ENCODE measurements around the gene CENPK.

DNA sequence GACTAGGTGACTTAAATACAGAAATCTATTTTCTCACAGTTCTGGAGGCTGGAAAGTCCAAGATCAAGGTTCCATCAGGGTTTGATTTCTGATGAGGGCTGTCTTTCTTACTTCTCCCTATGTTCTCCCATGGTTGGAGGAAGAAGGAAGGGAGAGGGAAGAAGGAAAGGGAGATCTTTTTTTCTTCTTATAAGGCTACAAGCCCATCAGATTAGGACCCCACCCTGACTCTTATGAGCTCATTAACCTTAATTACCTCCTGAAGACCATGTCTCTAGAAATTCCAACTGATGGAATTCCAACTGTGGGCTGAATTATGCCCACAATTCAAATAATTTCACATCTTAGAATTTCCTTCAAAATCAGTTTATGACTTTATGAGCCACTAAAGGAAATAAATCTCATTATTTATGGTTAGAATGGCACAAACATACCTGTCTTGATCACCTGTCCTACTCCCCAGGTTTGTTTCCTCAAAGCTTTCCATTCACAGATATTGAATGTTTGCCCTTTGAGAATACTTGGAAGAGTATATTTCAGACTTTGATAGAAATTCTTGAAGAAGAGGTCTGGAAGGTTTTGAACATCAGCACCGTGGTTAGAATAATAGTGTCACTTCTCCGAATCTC lies 7.7 kb upstream of the CENPK start:
- TF ChIP-seq, protein P1, sequence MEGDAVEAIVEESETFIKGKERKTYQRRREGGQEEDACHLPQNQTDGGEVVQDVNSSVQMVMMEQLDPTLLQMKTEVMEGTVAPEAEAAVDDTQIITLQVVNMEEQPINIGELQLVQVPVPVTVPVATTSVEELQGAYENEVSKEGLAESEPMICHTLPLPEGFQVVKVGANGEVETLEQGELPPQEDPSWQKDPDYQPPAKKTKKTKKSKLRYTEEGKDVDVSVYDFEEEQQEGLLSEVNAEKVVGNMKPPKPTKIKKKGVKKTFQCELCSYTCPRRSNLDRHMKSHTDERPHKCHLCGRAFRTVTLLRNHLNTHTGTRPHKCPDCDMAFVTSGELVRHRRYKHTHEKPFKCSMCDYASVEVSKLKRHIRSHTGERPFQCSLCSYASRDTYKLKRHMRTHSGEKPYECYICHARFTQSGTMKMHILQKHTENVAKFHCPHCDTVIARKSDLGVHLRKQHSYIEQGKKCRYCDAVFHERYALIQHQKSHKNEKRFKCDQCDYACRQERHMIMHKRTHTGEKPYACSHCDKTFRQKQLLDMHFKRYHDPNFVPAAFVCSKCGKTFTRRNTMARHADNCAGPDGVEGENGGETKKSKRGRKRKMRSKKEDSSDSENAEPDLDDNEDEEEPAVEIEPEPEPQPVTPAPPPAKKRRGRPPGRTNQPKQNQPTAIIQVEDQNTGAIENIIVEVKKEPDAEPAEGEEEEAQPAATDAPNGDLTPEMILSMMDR (IDR thresholded peaks at IDR 0.05 in 8 of 11, conservative IDR thresholded peaks at IDR 0.05 in 3 of 11), result no peak
- no peak for TF ChIP-seq POLR2A (IDR thresholded peaks at IDR 0.05)
